ENCODE results near the gene NCOA1.
"Not testable (repeated sequence)": the region's sequence is repeated elsewhere in the genome, so short reads cannot be mapped to it uniquely, and the experiment has no call there.

NCOA1 gene

DNA sequence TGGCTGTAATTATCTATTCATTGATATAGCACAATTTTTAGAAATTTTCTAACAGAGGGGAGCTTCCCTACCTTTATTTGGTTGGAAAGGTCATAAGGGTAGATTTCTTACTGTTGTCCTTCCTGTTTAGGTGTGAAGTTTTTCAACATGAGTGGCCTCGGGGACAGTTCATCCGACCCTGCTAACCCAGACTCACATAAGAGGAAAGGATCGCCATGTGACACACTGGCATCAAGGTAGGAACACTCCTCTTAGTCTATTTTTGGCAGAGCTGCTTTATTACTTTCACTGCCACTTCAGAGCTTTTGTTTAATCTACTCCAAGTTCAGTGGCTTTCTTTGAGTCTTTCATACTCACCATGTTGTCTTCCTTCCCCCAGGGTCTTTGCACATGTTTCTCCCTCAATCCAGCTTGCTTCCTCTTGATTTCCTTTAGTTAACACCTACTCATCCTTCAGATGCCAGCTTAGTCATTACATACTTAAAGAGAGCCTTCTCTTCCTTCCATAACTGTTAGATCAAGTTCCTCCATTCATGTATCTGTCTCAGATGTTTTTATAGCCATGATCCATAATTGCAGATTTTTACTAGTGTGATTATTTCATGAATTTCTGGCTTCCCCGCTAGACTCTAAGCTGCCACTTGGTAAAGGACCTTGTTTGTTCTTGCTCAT lies 167.6 kb downstream of the NCOA1 start:
- no peak for DNase-seq (ENCODE audit: low read depth)
- no peak overlapping the region for H3K4me3 ChIP-seq (ENCODE audit: low read depth, low read length)
- TF ChIP-seq, protein P1, sequence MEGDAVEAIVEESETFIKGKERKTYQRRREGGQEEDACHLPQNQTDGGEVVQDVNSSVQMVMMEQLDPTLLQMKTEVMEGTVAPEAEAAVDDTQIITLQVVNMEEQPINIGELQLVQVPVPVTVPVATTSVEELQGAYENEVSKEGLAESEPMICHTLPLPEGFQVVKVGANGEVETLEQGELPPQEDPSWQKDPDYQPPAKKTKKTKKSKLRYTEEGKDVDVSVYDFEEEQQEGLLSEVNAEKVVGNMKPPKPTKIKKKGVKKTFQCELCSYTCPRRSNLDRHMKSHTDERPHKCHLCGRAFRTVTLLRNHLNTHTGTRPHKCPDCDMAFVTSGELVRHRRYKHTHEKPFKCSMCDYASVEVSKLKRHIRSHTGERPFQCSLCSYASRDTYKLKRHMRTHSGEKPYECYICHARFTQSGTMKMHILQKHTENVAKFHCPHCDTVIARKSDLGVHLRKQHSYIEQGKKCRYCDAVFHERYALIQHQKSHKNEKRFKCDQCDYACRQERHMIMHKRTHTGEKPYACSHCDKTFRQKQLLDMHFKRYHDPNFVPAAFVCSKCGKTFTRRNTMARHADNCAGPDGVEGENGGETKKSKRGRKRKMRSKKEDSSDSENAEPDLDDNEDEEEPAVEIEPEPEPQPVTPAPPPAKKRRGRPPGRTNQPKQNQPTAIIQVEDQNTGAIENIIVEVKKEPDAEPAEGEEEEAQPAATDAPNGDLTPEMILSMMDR (conservative IDR thresholded peaks at IDR 0.05; ENCODE audit: low read depth, low read length), result no peak

DNA sequence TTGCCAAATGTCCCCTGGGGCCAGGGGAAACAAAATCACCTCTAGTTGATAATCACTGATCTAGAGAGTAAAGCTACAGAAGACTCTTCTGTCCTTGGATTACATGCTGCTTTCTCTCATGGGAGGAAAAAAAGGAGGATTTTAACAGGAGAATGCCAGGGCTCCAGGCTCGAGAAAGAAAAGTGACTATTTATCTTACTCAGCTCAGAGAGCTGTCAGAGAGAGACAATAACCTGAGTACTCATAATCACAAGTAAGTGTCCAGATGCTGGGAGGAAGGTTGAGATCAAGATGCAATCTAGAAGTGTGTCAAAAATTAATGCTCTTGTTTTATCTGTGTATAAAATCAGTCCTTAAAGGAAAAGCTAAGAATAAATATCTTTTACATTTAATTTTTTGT lies 168.8 kb downstream of the NCOA1 start:
- TF ChIP-seq, protein P1 (conservative IDR thresholded peaks at IDR 0.05; ENCODE audit: low read depth, low read length), result no peak
- H3K4me3 ChIP-seq (ENCODE audit: low read depth, low read length), result no peak overlapping the region
- DNase-seq (ENCODE audit: low read depth), result no peak

DNA sequence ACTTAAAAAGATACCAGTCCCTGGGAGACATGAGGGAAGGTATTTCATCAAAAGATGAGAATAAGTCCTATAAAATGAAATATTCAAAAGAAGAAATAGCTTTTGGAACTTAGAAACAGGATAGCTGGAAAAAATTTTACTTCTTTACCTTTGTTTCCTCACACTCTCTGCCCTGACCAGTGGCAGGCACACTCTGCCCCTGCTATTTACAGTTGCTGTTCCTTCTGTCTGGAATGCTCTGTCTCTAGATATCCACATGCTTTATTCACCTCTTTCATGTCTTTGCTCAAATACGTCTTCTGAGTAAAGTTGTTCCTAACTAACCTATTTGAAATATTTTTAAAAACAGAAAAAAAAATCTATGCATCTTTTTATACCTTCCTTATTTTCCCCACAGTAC lies 176.5 kb downstream of the NCOA1 start:
- H3K4me3 ChIP-seq (ENCODE audit: low read depth, low read length), result no peak overlapping the region
- TF ChIP-seq, protein P1 (conservative IDR thresholded peaks at IDR 0.05; ENCODE audit: low read depth, low read length), result no peak
- no peak for DNase-seq (ENCODE audit: low read depth)

DNA sequence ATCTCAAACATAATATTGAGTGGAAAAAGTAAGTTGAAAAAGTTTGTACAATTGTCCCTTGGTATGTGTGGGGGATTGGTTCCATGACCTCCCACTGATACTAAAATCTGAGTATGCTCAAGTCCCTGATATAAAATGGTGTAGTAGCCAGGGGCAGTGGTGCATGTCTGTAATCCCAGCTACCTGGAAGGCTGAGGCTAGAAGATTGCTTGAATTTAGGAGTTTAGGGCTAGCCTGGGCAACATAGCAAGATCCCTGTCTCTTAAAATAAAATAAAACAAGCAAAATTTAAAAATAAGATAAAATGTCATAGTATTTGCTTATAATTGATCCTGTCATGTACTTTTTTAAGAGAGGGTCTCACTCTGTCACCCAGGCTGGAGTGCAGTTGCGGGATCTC lies 180.2 kb downstream of the NCOA1 start:
- H3K4me3 ChIP-seq (ENCODE audit: low read depth, low read length), result no peak overlapping the region
- TF ChIP-seq, protein P1 (conservative IDR thresholded peaks at IDR 0.05; ENCODE audit: low read depth, low read length), result no peak
- no peak for DNase-seq (ENCODE audit: low read depth)

DNA sequence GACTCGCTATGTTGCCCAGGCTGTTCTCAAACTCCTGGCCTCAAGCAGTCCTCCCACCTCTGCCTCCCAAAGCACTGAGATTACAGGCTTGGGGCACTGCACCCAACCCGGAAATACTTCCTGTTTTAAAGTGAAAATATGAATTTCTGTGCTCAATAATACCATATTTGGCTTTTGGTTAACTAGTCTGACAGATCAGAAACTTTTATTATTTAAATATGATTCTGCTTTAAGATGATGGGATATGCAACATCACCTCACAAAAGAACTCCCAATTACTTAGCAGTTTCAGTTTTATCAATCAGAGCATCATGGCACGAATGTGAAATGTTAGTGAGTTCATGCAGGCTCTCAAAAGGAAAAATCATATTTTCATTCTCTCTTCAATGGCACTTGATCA lies 181.5 kb downstream of the NCOA1 start:
- H3K4me3 ChIP-seq (ENCODE audit: low read depth, low read length), result no peak overlapping the region
- no peak for DNase-seq (ENCODE audit: low read depth)
- TF ChIP-seq, protein P1 (conservative IDR thresholded peaks at IDR 0.05; ENCODE audit: low read depth, low read length), result no peak

DNA sequence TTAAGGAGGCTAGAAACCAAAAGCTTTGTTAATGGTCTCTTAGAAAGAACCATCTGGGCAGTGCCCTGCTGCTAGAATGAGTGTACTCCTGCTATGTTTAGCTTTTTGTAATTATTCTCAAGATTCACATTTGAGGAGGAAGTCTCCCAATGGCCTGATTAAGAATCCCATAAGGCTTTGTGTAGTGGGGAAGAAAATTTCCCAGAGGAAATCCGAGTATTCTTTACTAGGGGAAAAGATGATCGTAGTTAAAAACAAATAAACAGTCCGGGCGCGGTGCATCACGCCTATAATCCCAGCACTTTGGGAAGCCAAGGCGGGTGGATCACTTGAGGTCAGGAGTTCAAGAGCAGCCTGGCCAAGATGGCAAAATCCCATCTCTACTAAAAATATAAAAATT lies 184.3 kb downstream of the NCOA1 start:
- DNase-seq (ENCODE audit: low read depth), result no peak
- TF ChIP-seq, protein P1 (conservative IDR thresholded peaks at IDR 0.05; ENCODE audit: low read depth, low read length), result no peak
- no peak overlapping the region for H3K4me3 ChIP-seq (ENCODE audit: low read depth, low read length)

DNA sequence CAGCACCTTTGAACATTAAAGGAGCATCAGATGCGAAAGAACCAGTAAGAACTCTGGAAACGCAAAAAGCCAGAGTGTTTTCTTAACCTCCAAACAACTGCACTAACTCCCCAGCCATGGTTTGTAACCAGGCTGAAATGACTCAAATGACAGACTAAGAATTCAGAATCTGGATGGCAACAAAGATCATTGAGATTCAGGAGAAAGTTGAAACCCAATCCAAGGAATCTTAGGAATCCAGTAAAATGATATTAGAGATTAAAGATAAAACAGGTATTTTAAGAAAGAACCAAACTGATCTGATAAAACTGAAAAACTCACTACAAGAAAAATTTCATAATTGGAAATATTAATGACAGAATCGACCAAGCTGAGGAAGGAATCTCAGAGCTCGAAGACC lies 185.4 kb downstream of the NCOA1 start:
- TF ChIP-seq, protein P1 (conservative IDR thresholded peaks at IDR 0.05; ENCODE audit: low read depth, low read length), result no peak
- DNase-seq (ENCODE audit: low read depth), result no peak
- no peak overlapping the region for H3K4me3 ChIP-seq (ENCODE audit: low read depth, low read length)

DNA sequence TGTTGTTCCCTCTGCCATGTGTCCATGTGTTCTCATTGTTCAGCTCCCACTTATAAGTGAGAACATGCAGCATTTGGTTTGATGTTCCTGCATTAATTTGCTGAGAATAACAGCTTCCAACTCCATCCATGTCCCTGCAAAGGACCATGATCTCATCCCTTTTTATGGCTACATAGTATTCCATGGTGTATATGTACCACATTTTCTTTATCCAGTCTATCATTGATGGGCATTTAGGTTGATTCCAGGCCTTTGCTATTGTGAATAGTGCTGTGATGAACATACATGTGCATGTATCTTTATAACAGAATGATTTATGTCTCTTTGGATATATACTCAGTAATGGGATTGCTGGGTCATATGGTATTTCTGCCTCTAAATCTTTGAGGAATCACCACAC lies 187.0 kb downstream of the NCOA1 start:
- not testable (repeated sequence) for H3K4me3 ChIP-seq (ENCODE audit: low read depth, low read length); DNase-seq (ENCODE audit: low read depth)
